HEK293 (cell line): Measurements from ENCODE around the gene IGF1R.

ENCODE experiments used
- CTCF ChIP-seq: fragments of 450-650 bp; formaldehyde crosslinking; IDR thresholded peaks from 2 replicates; pipeline ENCODE4 v1.5.1; 2016; ENCODE audit warnings: missing biosample characterization, missing genetic modification characterization
- ZNF785 ChIP-seq: fragments of 450-650 bp; formaldehyde crosslinking; IDR thresholded peaks from 2 replicates; pipeline ENCODE4 v1.5.1; 2016; ENCODE audit warnings: missing biosample characterization, missing genetic modification characterization

GRCh38 chr15:98951493-98952320, 303.4 kb downstream of the IGF1R start:
- TF ChIP-seq ZNF785 (no peak), CTCF (tag by site-specific recombination) (no peak)
